Nephron progenitor cell (in vitro differentiated cells): Measurements from ENCODE around the gene LDLRAD4.
A peak's percentile ranks its signal among the peaks of the same experiment; 100 is the strongest.

Experiments used
- DNase-seq: peaks from one replicate; pipeline ENCODE4 v3.0.0; 2021
- H3K27ac Mint-ChIP-seq: 2 replicates; pipeline ENCODE4 v1.8.0; 2021; ENCODE audit warnings: mild to moderate bottlenecking, moderate library complexity, mixed read lengths
- H3K27me3 Mint-ChIP-seq: 2 replicates; pipeline ENCODE4 v1.8.0; 2021; ENCODE audit warnings: mild to moderate bottlenecking, low read depth, mixed read lengths; ENCODE audit not compliant: poor library complexity
- H3K36me3 Mint-ChIP-seq: 2 replicates; pipeline ENCODE4 v1.8.0; 2021; ENCODE audit warnings: low read depth, mixed read lengths
- H3K4me1 Mint-ChIP-seq: 2 replicates; pipeline ENCODE4 v1.8.0; 2021; ENCODE audit warnings: mixed read lengths
- H3K4me3 Mint-ChIP-seq: 2 replicates; pipeline ENCODE4 v1.8.0; 2021; ENCODE audit warnings: mild to moderate bottlenecking, moderate library complexity, mixed read lengths
- H3K9me3 Mint-ChIP-seq: 2 replicates; pipeline ENCODE4 v1.8.0; 2021; ENCODE audit warnings: mild to moderate bottlenecking, moderate library complexity, mixed read lengths
- CTCF ChIP-seq: fragments of 200-600 bp; sonication (generic); IDR thresholded peaks from 2 replicates; pipeline ENCODE4 v1.5.0; 2021; ENCODE audit warnings: antibody characterized with exemption

LDLRAD4 gene

DNA sequence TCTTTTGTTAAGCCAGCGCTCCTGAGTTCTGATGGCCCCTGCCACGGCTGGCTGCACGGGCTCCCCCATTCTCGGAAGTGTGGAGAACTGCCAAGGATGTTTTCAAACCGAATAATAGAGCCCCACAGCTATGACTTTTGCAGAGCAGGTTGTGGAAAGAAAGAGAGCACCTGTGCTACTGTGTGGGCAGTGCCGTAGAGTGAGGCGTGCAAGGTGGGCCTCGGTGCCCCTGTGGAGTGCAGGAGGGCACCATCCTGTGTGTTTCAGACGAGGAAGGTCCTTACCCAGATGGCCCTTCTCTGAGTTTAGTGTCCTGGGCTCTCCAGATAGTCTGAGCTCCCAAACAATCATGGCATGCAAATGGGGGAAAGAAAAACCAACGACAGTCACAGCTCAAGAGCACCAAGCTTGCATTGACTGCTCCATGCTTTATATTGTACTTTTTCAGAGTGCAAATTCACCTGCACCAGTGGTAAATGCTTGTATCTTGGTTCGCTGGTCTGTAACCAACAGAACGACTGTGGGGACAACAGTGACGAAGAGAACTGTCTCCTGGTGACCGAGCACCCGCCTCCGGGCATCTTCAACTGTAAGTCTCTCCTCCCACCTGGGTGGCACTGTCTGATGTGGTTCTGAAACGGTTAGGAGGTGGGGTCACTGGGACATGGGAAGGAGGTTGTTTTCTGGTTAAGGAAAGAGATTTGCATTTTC lies 219.4 kb downstream of the LDLRAD4 start:
- no peak for DNase-seq
- Mint-ChIP-seq H3K27ac (peak overlapping the region; percentile 14), H3K9me3 (no peaks in the 10 kb centered on the region), H3K4me3 (no peak overlapping the region), H3K27me3 (peaks cover 26% of the 10 kb centered on the region), H3K4me1 (peaks cover 18% of the 10 kb centered on the region), H3K36me3 (no peaks in the 10 kb centered on the region)
- TF ChIP-seq CTCF: no peak

- no peak for DNase-seq
- Mint-ChIP-seq H3K36me3 (no peaks in the 10 kb centered on the region), H3K27ac (peak overlapping the region; percentile 14), H3K27me3 (peaks cover 29% of the 10 kb centered on the region), H3K4me1 (peaks cover 23% of the 10 kb centered on the region), H3K4me3 (no peak overlapping the region), H3K9me3 (no peaks in the 10 kb centered on the region)
- no peak for TF ChIP-seq CTCF
Measured at GRCh38 chr18:13438507-13439056, 220.0 kb downstream of the LDLRAD4 start.

GRCh38 chr18:13439461-13439860 lies 220.9 kb downstream of the LDLRAD4 start:
- no peak for DNase-seq
- H3K36me3 Mint-ChIP-seq: no peaks in the 10 kb centered on the region
- no peak for TF ChIP-seq CTCF
- H3K4me3 Mint-ChIP-seq: no peak overlapping the region
- H3K27ac Mint-ChIP-seq: no peak overlapping the region
- H3K9me3 Mint-ChIP-seq: no peaks in the 10 kb centered on the region
- H3K4me1 Mint-ChIP-seq: peaks cover 27% of the 10 kb centered on the region
- H3K27me3 Mint-ChIP-seq: peaks cover 36% of the 10 kb centered on the region

DNA sequence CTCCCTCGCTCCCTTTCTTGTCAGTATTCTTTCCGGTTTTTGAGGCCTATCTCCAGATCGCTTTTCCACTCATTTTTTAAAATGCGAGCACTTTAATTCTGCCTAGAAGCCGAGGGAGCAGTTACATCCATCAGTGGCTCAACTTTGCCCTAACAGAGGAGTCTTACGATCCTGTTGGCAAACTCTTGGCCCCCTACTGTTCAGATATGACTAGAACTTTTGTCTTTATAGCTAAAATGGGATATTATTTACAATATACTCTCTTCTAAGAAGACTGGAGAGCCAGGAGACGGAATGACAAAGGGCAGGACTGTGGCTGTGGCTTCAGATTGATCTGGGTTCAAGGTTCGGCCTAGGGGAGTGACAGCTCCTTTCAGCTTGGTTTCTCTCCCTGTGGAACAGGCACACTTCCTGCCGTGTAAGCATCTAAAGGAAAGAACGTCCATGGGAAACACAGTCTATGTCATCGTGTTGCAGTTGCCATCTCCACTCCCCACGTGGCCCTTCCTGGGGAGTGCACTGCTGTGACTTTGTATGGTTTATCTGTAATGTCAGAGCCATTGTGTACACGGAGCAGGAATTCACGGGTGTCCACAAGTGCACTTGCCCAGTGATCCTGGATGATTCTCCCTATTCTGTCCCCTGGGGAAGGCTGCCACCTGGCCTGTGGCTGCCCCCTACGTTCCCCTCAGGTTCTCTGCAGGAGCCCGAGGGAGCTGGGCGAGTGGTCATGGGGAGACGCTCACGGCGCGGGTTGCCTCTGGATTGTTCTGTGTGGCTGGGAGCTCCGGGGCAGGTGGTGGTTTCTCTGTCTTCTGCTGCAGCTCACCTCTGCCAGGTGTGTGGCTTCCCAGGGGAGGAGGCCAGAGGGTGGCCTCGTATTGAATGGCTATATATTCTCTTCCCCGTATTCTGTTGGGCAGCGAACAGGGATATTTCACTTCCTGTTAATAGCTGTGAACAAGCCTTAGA lies 222.0 kb downstream of the LDLRAD4 start:
- Mint-ChIP-seq H3K4me1 (peaks cover 27% of the 10 kb centered on the region), H3K36me3 (no peaks in the 10 kb centered on the region), H3K4me3 (no peak overlapping the region), H3K27me3 (peaks cover 38% of the 10 kb centered on the region), H3K9me3 (no peaks in the 10 kb centered on the region), H3K27ac (no peak overlapping the region)
- DNase-seq: no peak
- no peak for TF ChIP-seq CTCF

DNA sequence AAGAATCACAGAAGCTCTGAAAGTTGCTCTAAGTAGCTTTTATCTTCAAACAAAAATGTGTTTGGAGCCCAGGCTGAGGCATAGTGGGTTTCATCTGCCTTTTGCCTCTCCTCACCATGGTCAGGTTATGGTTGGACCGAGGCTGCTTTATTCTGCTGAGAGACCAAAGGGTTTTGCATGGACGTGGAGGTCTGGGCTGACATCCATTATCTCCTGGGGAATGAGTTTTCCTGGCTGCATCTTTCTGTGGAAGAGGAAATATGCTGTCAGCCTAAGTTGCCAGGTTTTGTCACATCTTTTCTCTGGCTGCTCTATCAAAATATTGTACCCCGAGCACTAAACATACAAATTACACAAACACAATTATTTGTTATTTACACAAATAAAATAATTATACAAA lies 223.2 kb downstream of the LDLRAD4 start:
- H3K4me3 Mint-ChIP-seq: no peak overlapping the region
- H3K36me3 Mint-ChIP-seq: no peaks in the 10 kb centered on the region
- no peak for DNase-seq
- H3K4me1 Mint-ChIP-seq: peaks cover 27% of the 10 kb centered on the region
- no peak overlapping the region for H3K27ac Mint-ChIP-seq
- peaks cover 38% of the 10 kb centered on the region for H3K27me3 Mint-ChIP-seq
- no peaks in the 10 kb centered on the region for H3K9me3 Mint-ChIP-seq
- TF ChIP-seq CTCF: no peak
